Esophagus muscularis mucosa (tissue), 4 donors: Measurements from ENCODE around the gene SLC16A1. TPM values are rescaled to one million over a fixed set of nuclear protein-coding genes. Genes with fewer than 3 reads are reported as not detected.

Experiments
- DNase-seq: peaks from one replicate; pipeline ENCODE4 v3.0.0-alpha.2; 2017; ENCODE audit errors: extremely low spot score
- H3K27ac ChIP-seq, 4 donors: fragments of 200-600 bp; sonication (generic); replicated peaks in 1 of 4; 1 replicate in 3 of 4; 2 replicates in 1 of 4; pipeline ENCODE4 v1.5.1; 2016 to 2019; ENCODE audit warnings: mild to moderate bottlenecking in 1 of 4
- H3K27me3 ChIP-seq, 4 donors: fragments of 200-600 bp; sonication (generic); one replicate each; pipeline versions ENCODE4 v1.5.1 to v1.6.0; 2016 to 2019
- H3K36me3 ChIP-seq, 4 donors: fragments of 200-600 bp; sonication (generic); one replicate each; pipeline ENCODE4 v1.5.1; 2016 to 2019
- H3K4me1 ChIP-seq, 4 donors: fragments of 200-600 bp; sonication (generic); one replicate each; pipeline ENCODE4 v1.5.1; 2016 to 2019
- H3K4me3 ChIP-seq, 4 donors: fragments of 200-600 bp; sonication (generic); 1 replicate in 2 of 4; 2 replicates in 2 of 4; pipeline ENCODE4 v1.5.1; 2016 to 2019; ENCODE audit warnings: mild to moderate bottlenecking in 4 of 4, moderate library complexity in 1 of 4
- H3K9me3 ChIP-seq, 4 donors: fragments of 200-600 bp; sonication (generic); 1 replicate in 3 of 4; 2 replicates in 1 of 4; pipeline ENCODE4 v1.5.1; 2016 to 2019
- CTCF ChIP-seq, 3 experiments: fragments of 200-600 bp in 2 of 3; fragments of 450-650 bp in 1 of 3; sonication (generic) in 2 of 3; IDR thresholded peaks; one replicate each; pipeline ENCODE4 v1.5.1; 2017 to 2019; ENCODE audit warnings: antibody characterized with exemption in 3 of 3, mild to moderate bottlenecking in 2 of 3, moderate library complexity in 1 of 3
- EP300 ChIP-seq: sonication (generic); formaldehyde crosslinking; IDR thresholded peaks from one replicate; pipeline ENCODE4 v1.6.1; 2017; ENCODE audit warnings: antibody characterized with exemption
- POLR2A ChIP-seq: fragments of 450-650 bp; IDR thresholded peaks from one replicate; pipeline ENCODE4 v1.6.1; 2017; ENCODE audit warnings: antibody characterized with exemption, moderate library complexity, mild to moderate bottlenecking, low read depth
- POLR2AphosphoS5 ChIP-seq, 2 donors: sonication (generic); formaldehyde crosslinking; IDR thresholded peaks; one replicate each; pipeline ENCODE4 v1.6.1; 2017; ENCODE audit warnings: antibody characterized with exemption in 2 of 2
- WGBS: methylation state at CpG from one replicate; pipeline ENCODE4 v1.1.5; 2018; 5-methylcytosine and 5-hydroxymethylcytosine counted together
- intact Hi-C: fragments of 100-400 bp; cut with DNase I; formaldehyde crosslinking; loops from one replicate; pipeline ENCODE4 v1.15.1; 2023
- total RNA-seq, 4 donors: library from RNA; depleted of rRNA; stranded (reverse); fragments of >200 nt; gene quantifications; one replicate each; pipeline versions ENCODE4 v1.1.0 to v1.2.1, GENCODE V29; 2016

The SLC16A1 gene
- total RNA-seq, 4 donors from 2014 or later = 29.9 to 40.1 (median 33.7) TPM

DNA sequence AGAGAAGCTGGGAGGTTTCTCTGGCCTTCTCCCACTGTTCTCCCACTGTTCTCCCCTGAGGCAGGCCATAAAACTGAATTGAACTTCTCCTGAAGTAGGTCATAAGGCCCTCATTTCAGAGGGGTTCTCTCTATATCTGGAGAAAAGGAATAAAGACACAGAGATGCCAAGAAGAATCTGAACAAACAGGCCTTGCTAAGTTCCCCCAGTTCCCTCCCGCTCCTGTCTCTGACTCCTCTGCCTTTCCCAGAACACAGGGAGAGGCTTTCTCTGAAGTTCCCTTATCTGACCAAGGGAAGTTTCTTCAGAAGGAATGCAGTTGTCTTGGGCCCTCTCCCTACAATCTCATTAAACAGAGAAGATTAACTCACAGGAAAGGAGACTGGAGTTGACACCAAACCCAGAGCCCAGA is 83.4 kb downstream of the SLC16A1 start:
- Histone ChIP-seq H3K27me3 (peaks cover 0 to 5% (median 0%) of the 10 kb centered on the region in 4 donors), H3K9me3 (no peaks in the 10 kb centered on the region), H3K4me1 (no peaks in the 10 kb centered on the region), H3K36me3 (no peaks in the 10 kb centered on the region), H3K27ac (no peak overlapping the region), H3K4me3 (no peak overlapping the region)
- intact Hi-C loops = no loop called here
- no peak for TF ChIP-seq POLR2AphosphoS5 (IDR thresholded peaks at IDR 0.05)
- TF ChIP-seq CTCF (IDR thresholded peaks at IDR 0.05) = no peak
- TF ChIP-seq POLR2A = no peak
- no peak for TF ChIP-seq EP300
- WGBS = 90% methylated on average over 1 of the region's 1 CpG
- DNase-seq = no peak

- Histone ChIP-seq H3K27me3 (peaks cover 0 to 5% (median 0%) of the 10 kb centered on the region in 4 donors), H3K27ac (no peak overlapping the region), H3K9me3 (no peaks in the 10 kb centered on the region), H3K36me3 (no peaks in the 10 kb centered on the region), H3K4me3 (no peak overlapping the region), H3K4me1 (no peaks in the 10 kb centered on the region)
- DNase-seq = no peak
- WGBS = 91% methylated on average over 5 of the region's 5 CpGs
- TF ChIP-seq POLR2AphosphoS5 (IDR thresholded peaks at IDR 0.05) (no peak), EP300 (no peak), CTCF (IDR thresholded peaks at IDR 0.05) (no peak), POLR2A (no peak)
- intact Hi-C loops = no loop called here
Observed at GRCh38 chr1:112870887-112871646, 84.9 kb downstream of the SLC16A1 start.

GRCh38 chr1:112869895-112870294 is 86.1 kb downstream of the SLC16A1 start:
- DNase-seq = no peak
- Histone ChIP-seq H3K27ac (no peak overlapping the region), H3K4me1 (no peaks in the 10 kb centered on the region), H3K36me3 (no peaks in the 10 kb centered on the region), H3K4me3 (no peak overlapping the region), H3K9me3 (no peaks in the 10 kb centered on the region), H3K27me3 (peaks cover 0 to 5% (median 0%) of the 10 kb centered on the region in 4 donors)
- intact Hi-C loops = no loop called here
- WGBS = 96% methylated on average over 4 of the region's 4 CpGs
- TF ChIP-seq POLR2AphosphoS5 (IDR thresholded peaks at IDR 0.05) = no peak
- TF ChIP-seq EP300 = no peak
- TF ChIP-seq CTCF (IDR thresholded peaks at IDR 0.05) = no peak
- no peak for TF ChIP-seq POLR2A

- Histone ChIP-seq H3K9me3 (no peaks in the 10 kb centered on the region), H3K4me1 (no peaks in the 10 kb centered on the region), H3K36me3 (no peaks in the 10 kb centered on the region), H3K4me3 (no peak overlapping the region), H3K27me3 (no peaks in the 10 kb centered on the region), H3K27ac (no peak overlapping the region)
- intact Hi-C loops = no loop called here
- DNase-seq = no peak
- 94% methylated on average over 2 of the region's 2 CpGs for WGBS
- no peak for TF ChIP-seq EP300
- TF ChIP-seq POLR2AphosphoS5 (IDR thresholded peaks at IDR 0.05) = no peak
- no peak for TF ChIP-seq POLR2A
- no peak for TF ChIP-seq CTCF (IDR thresholded peaks at IDR 0.05)
Observed at GRCh38 chr1:112868191-112868590, 87.8 kb downstream of the SLC16A1 start.
